HG03565 (cell line): ENCODE measurements around the gene UBASH3B.

Source experiments
- ATAC-seq: cut with Tn5 transposase; IDR thresholded peaks from one replicate; pipeline ENCODE4 v1.9.1; 2021; ENCODE audit warnings: mild to moderate bottlenecking, moderate library complexity; ENCODE audit not compliant: unreplicated experiment

Gene UBASH3B

GRCh38 chr11:122754028-122754427 lies 98.5 kb downstream of the UBASH3B start:
- ATAC-seq, result no peak

DNA sequence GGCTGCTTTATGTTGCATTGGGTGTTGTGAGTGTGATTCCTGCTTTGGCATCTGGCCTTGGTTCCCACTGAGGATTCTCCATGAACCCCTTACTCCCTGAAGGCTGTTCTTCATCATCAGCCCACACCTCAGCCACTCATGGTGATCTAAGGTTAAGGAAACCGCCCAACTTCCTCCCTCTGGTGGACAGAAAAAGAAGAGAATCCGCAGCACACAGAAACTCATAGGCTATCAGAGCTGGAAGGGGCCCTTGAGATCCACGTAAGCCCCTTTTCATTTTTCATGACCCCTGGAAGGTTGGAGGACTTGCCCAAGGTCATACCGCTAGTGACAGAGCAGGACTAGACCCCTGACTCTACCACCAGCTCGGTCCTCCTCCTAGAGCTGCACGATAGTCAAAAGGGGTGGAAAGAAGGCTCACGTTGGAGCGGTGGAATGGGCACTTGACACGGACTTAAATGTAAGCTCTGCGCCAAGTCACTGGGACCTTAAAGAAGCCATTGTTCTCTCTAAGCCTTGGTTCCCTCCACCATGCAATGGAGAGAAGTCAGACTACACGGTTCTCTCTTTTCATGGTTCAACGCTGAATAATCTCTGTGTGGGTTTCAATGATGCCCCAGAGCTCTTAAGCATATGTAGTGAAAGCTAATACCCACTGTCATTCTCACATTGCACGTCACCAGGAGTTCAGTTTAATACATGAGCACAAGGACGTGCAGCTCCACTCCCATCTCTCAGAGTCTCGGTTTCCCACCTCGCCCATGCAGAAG lies 99.2 kb downstream of the UBASH3B start:
- ATAC-seq, result no peak

GRCh38 chr11:122755409-122755808 lies 99.9 kb downstream of the UBASH3B start:
- ATAC-seq, result no peak

DNA sequence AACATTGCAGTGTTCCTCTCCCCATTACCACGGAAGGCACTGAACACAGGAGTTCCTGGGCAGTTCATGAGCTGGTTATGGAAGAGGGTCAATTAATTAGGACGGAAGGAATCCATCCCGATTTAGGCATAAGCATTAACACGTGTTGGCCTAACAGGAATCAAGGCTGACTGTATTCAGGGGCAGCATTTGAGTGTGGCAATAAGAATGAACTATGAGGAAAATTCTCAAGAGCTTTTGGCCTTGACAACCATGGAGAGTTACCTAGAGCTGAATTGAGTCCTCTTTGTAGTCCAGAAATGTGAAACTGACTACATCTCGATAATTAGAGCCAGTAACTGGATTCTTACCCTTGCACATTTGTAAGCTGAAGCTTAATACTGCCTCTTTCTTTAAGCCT lies 100.4 kb downstream of the UBASH3B start:
- ATAC-seq, result no peak

GRCh38 chr11:122756417-122756816 lies 100.9 kb downstream of the UBASH3B start:
- ATAC-seq, result peak; percentile 76

- no peak for ATAC-seq
Measured at GRCh38 chr11:122757201-122757600, 101.7 kb downstream of the UBASH3B start.

DNA sequence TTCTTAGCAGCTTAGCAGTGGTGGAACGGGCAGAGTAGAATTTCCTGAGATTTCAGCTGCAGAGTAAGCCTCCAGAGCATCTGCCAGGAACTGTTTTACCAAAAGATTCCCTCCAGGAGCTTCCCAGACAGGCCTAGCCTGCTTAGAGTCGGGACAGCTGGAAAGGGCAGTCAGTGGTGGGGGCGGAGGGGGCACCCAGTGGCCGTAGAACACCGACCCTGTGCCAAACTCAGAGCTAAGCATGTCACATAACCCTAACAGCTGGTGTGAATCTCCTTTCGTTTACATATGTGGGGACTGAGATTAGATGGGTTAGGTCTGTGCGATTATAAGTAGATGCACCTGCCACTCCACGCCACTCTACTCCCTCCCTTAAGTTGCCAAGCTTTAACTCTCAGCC lies 102.8 kb downstream of the UBASH3B start:
- no peak for ATAC-seq

GRCh38 chr11:122758974-122759373 lies 103.5 kb downstream of the UBASH3B start:
- ATAC-seq, result no peak

GRCh38 chr11:122763108-122763507 lies 107.6 kb downstream of the UBASH3B start:
- no peak for ATAC-seq

DNA sequence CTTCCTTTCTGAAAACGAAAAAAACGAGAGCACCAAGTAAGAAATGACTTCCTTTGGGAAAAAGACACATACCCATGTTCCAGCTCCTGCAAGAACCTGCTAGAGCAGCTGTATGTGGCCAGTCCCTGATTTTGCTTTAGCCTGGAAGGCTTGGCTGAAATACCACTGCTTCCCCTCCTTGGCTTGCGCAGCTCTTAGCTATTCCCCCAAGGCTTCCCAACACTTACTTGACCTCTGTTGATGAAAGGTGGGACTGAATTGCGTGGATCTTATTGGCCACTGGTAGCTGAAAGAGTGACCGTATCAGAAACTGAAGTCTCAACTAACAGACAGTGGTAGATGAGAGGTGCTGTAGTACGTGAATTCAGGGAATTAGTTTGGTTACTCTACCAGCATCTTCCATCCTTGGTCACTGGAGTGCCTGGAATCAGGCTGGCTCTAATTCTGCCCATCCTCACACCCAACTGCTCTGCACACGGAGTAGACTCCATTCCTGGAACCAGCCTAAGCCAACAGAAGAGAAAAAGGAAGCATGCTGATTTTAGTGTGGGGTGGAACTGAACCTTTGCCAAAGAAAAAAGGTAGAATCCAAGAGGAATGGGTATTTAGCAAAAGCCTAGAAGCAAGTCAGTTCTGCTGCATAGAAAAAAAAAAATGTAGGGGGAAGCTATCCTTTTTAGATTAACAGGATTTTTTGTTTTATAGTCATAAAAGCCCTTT lies 109.0 kb downstream of the UBASH3B start:
- no peak for ATAC-seq

DNA sequence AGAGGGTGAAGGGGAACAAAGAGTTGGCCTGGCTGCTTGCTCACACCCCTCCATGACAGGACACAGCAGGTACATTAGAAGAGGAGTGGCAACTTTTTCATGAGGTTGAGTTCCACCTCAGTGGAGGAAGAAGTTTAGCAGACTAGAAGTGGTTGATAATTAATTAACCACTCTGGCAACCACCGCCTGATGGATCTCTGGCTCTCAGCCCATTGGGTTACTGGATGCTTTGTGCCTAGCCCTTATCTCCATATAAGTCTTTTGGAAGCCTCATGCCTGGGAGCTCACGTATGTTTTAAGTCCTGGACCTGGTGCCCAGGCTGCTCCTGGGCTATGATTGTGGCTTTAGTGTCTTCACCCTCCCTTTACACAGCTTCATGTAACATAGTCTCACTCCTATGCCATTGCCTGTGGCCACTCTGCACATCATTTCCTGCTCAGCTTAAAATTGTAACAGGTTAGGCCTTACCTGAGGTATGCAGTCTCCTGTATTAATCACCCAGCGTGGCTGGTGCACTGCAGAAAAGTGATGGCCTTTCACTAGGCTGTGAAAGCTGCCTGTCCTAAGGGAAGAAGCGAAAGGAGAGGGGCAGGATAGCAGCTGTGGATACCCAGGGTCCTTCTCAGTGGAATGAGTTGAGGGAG lies 110.1 kb downstream of the UBASH3B start:
- no peak for ATAC-seq

DNA sequence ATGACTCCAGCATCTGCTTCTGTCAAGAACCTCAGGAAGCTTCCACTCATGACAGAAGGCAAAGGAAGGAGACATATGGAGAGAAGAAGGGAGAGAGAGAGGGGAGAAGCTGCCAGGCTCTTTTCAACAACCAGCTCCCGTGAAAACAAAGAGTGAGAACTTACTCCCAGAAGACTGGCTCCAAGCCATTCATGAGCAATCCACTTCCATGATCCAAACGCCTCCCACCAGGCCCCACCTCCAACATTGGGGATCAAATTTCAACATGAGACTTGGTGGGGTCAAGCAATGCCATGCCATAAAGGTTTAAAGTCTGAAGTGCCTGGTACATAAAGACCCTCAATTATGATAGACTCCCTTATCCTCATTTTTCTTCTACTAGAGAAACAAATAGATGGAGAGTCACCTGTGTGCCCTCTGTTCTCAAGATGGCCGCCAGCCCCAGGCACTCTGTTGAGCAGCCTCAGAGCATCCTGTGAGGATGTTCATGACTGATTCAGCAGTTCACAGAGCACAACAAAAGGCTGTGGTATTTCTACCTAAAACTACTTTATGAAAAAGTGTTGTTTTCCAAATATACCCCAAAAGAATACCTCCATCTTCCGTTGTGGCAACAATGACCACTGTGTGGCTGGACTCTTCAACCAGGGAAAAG lies 113.7 kb downstream of the UBASH3B start:
- no peak for ATAC-seq

DNA sequence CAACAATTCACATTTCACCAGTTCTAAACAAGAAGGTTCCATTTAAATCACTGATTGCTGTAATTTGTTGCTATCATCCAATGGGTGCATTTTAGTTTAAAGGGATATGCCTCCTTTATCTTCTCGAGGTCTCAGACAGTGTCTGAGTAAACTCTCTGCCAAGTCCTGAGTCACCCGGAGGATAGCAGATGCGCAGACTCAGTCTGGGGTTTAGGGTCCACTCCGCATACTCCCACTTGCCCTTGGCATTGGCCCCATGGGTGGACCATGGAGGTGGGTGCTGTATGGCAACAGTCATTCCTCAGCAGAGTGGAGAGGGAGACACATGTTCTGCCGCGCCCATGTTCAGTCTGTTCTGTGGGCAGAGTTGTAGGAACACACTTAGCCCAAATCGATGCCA lies 117.4 kb downstream of the UBASH3B start:
- ATAC-seq, result no peak

GRCh38 chr11:122773781-122774266 lies 118.3 kb downstream of the UBASH3B start:
- no peak for ATAC-seq

- ATAC-seq, result no peak
Measured at GRCh38 chr11:122775675-122776271, 120.3 kb downstream of the UBASH3B start.

DNA sequence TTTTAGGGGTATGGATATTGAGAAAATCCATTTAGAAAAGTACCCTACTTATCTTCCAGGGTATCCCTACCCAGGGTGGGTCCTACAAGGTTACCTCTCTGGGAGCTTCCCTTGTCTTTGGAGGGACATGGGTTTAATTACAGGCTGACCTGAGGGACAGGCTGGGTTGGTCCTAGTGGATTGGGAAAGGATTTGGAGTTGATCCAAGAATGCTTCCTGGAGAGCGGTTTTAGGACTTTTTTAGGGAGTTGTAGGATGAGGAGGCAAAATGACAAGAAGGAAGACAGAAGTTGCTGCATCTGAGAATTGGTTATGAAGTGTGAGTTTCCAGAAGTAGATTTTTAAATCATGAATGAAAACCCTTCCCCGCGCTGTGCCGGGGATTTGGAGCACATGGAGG lies 121.0 kb downstream of the UBASH3B start:
- ATAC-seq, result no peak

DNA sequence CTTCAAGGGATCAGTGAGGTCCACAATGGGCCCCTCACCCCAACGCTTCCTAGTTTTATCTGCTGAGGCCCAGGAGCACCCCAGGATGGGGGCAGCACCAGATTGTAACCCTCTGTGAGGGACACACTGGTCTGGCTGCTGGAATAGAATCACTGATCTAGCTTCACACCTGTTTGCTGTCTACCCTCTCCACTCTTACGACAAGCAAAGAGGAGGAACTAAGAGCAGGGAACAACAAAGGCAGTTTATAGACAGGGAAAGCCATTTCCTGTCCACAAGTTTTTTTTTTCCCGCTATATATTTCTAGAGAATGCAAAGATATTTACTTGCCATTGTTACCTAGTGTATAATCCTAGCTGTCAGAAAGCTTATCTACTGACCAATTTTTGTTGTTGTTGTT lies 121.8 kb downstream of the UBASH3B start:
- no peak for ATAC-seq

DNA sequence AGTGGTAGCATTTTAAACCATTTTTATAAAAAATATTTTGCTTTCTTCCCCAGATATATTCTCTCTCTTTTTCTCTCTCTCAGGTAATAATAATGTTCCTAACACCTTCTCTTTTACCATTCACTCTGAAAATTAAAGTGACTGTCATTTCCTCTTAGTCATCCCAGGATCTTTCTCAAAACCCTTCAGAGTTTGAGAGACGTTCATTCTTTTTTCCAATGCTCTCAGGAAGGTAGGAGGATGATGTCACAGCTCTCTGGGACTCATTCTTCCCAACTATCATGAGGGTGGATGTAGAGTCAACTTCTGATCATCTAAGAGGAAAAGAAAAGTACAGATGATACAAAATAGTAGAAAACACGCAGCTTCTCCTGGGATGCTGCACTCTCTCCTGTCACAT lies 122.6 kb downstream of the UBASH3B start:
- no peak for ATAC-seq

DNA sequence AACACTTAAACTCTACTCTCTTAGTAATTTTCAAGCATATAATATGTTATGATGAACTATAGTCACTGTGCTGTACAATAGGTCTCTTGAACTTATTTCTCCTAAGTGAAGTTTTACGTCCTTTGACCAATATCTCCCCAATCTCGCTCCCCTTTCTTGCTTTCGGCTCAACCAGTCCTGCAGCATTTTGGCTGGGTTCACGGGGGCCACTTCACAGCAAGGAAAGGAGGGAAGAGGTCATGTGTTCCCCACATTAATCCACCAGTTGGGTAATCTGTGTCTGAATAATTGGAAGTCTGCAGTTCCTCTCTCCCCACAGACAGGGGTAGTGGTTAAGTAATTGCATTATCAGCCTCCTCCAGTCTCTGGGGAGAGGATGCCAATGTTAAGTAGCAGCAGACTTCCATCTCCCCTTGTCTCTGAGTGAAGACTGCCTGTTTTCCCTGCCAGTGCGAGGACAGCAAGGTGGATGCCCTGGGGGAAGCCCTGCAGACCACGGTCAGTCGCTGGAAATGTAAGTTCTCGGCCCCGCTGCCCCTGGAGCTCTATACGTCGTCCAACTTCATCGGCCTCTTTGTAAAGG lies 123.6 kb downstream of the UBASH3B start:
- no peak for ATAC-seq

GRCh38 chr11:122780296-122780949 lies 124.9 kb downstream of the UBASH3B start:
- ATAC-seq, result no peak
